ENCODE results near the gene TNF. TPM values are rescaled to one million over a fixed set of nuclear protein-coding genes. Genes with fewer than 3 reads are reported as not detected.

The TNF gene
- total RNA-seq, 4 donors from 2014 or later = not detected

DNA sequence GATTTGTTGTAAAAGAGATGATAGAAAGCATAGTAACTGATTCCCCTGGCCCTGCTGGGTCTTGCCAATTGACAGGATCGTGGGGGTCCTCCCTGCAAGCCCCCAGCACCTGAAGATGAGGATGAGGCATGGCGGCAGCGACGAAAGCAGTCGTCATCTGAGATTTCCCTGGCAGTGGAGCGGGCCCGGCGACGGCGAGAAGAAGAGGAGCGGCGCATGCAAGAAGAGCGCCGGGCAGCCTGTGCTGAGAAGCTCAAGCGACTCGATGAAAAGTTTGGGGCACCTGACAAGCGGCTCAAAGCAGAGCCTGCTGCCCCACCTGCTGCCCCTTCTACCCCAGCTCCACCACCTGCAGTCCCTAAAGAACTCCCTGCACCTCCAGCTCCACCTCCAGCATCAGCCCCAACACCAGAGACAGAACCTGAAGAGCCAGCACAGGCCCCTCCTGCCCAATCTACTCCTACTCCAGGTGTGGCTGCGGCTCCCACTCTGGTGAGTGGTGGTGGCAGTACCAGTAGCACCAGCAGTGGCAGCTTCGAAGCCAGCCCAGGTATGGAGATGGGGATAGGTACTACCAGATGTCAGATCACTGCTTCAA lies 52.4 kb downstream of the TNF start:
- peaks cover 0 to 8% (median 0%) of the 10 kb centered on the region in 4 donors for H3K4me1 ChIP-seq
- H3K27me3 ChIP-seq = no peaks in the 10 kb centered on the region
- DNase-seq (ENCODE audit: low spot score in 2 of 2) = no peak
- WGBS, 2 donors = 96 to 98% methylated on average over 19 of the region's 19 CpGs
- H3K27ac ChIP-seq = no peak overlapping the region
- no peak overlapping the region for H3K4me3 ChIP-seq
- peaks cover 5 to 98% (median 50%) of the 10 kb centered on the region in 3 donors for H3K36me3 ChIP-seq
- no peaks in the 10 kb centered on the region for H3K9me3 ChIP-seq
- TF ChIP-seq POLR2A (IDR thresholded peaks at IDR 0.05) (no peak), EP300 (IDR thresholded peaks at IDR 0.05) (no peak)
- TF ChIP-seq, protein P1, sequence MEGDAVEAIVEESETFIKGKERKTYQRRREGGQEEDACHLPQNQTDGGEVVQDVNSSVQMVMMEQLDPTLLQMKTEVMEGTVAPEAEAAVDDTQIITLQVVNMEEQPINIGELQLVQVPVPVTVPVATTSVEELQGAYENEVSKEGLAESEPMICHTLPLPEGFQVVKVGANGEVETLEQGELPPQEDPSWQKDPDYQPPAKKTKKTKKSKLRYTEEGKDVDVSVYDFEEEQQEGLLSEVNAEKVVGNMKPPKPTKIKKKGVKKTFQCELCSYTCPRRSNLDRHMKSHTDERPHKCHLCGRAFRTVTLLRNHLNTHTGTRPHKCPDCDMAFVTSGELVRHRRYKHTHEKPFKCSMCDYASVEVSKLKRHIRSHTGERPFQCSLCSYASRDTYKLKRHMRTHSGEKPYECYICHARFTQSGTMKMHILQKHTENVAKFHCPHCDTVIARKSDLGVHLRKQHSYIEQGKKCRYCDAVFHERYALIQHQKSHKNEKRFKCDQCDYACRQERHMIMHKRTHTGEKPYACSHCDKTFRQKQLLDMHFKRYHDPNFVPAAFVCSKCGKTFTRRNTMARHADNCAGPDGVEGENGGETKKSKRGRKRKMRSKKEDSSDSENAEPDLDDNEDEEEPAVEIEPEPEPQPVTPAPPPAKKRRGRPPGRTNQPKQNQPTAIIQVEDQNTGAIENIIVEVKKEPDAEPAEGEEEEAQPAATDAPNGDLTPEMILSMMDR (IDR thresholded peaks at IDR 0.05) = no peak

Small RNA genes lying within 50 kb of the gene (small RNA-seq; reads per million reads assigned to genes)
- gene SNORA38 (5.1 reads per million, percentile 84 among the genes with 10 or more reads in this experiment), gene SNORD117 (426 reads per million, percentile 97 among the genes with 10 or more reads in this experiment), gene SNORD84 (not detected), gene UQCRHP1 (not detected)

Other genes starting within 250 kb of the TNF start
- 100 to 1,000 TPM; 570 to 933 (median 787) TPM for gene HLA-B, start 218.4 kb upstream of the TNF start, total RNA-seq
- gene MICA, start 172.0 kb upstream of the TNF start, total RNA-seq = 10 to 100 TPM; 15.9 to 28.3 (median 23.7) TPM
- 1 to 10 TPM; 1.0 to 8.0 (median 4.1) TPM for gene MICB, start 77.4 kb upstream of the TNF start, total RNA-seq
- gene MCCD1, start 46.6 kb upstream of the TNF start, total RNA-seq = not detected
- 100 to 1,000 TPM; 306 to 436 (median 358) TPM for gene DDX39B, start 33.6 kb upstream of the TNF start, total RNA-seq
- 1 to 10 TPM in 3 of 4 donors, under 1 TPM in 1; 0.60 to 3.8 (median 2.2) TPM for gene ATP6V1G2, start 29.0 kb upstream of the TNF start, total RNA-seq
- gene NFKBIL1, start 28.0 kb upstream of the TNF start, total RNA-seq = 10 to 100 TPM; 26.2 to 30.2 (median 27.7) TPM
- gene LTA, start 3.3 kb upstream of the TNF start, total RNA-seq = not detected
- gene LTB, start 6.9 kb downstream of the TNF start, total RNA-seq = not detected
- 10 to 100 TPM; 15.7 to 86.5 (median 20.8) TPM for gene LST1, start 10.7 kb downstream of the TNF start, total RNA-seq
- gene NCR3, start 17.4 kb downstream of the TNF start, total RNA-seq = not detected
- 10 to 100 TPM; 27.1 to 66.3 (median 50.4) TPM for gene AIF1, start 39.7 kb downstream of the TNF start, total RNA-seq
- 100 to 1,000 TPM in 2 of 4 donors, 10 to 100 TPM in 2; 71.4 to 113 (median 88.0) TPM for gene PRRC2A, start 45.1 kb downstream of the TNF start, total RNA-seq
- gene BAG6, start 77.1 kb downstream of the TNF start, total RNA-seq = 100 to 1,000 TPM; 189 to 228 (median 210) TPM
- gene APOM, start 80.3 kb downstream of the TNF start, total RNA-seq = 1 to 10 TPM in 1 of 4 donors, under 1 TPM in 2, not detected in 1; 0.63 to 2.0 (median 0.90) TPM
- 10 to 100 TPM; 13.8 to 23.3 (median 20.5) TPM for gene C6orf47, start 85.2 kb downstream of the TNF start, total RNA-seq
- gene GPANK1, start 89.4 kb downstream of the TNF start, total RNA-seq = 10 to 100 TPM; 18.8 to 30.0 (median 26.5) TPM
- gene CSNK2B, start 90.5 kb downstream of the TNF start, total RNA-seq = 100 to 1,000 TPM; 183 to 207 (median 188) TPM
- gene LY6G5B, start 94.4 kb downstream of the TNF start, total RNA-seq = 10 to 100 TPM in 2 of 4 donors, 1 to 10 TPM in 2; 7.6 to 13.0 (median 9.8) TPM
- gene LY6G5C, start 105.5 kb downstream of the TNF start, total RNA-seq = under 1 TPM in 1 of 4 donors, not detected in 3; 0.84 TPM
- 10 to 100 TPM; 37.1 to 62.1 (median 49.9) TPM for gene ABHD16A, start 127.8 kb downstream of the TNF start, total RNA-seq
- gene LY6G6F, start 131.3 kb downstream of the TNF start, total RNA-seq = not detected
- not detected for gene LY6G6D, start 139.8 kb downstream of the TNF start, total RNA-seq
- not detected for gene LY6G6C, start 146.2 kb downstream of the TNF start, total RNA-seq
- not detected for gene MPIG6B, start 147.8 kb downstream of the TNF start, total RNA-seq
- gene DDAH2, start 153.7 kb downstream of the TNF start, total RNA-seq = 100 to 1,000 TPM; 134 to 193 (median 166) TPM
- 100 to 1,000 TPM; 216 to 341 (median 246) TPM for gene CLIC1, start 161.0 kb downstream of the TNF start, total RNA-seq
- 10 to 100 TPM; 12.2 to 25.5 (median 18.4) TPM for gene MSH5, start 164.4 kb downstream of the TNF start, total RNA-seq
- 1 to 10 TPM in 3 of 4 donors, not detected in 1; 1.5 to 5.5 (median 4.8) TPM for gene SAPCD1, start 187.1 kb downstream of the TNF start, total RNA-seq
- under 1 TPM; 0.21 to 0.66 (median 0.35) TPM for gene VWA7, start 201.8 kb downstream of the TNF start, total RNA-seq
- gene VARS1, start 220.2 kb downstream of the TNF start, total RNA-seq = 10 to 100 TPM; 40.8 to 58.6 (median 50.1) TPM
- gene LSM2, start 231.4 kb downstream of the TNF start, total RNA-seq = 10 to 100 TPM; 23.9 to 31.8 (median 28.4) TPM
- 1 to 10 TPM in 2 of 4 donors, under 1 TPM in 2; 0.20 to 2.4 (median 1.2) TPM for gene HSPA1L, start 239.7 kb downstream of the TNF start, total RNA-seq
- gene HSPA1A, start 240.0 kb downstream of the TNF start, total RNA-seq = 100 to 1,000 TPM; 170 to 304 (median 221) TPM

All from tibial nerve (tissue), 4 donors.